GM10847 (cell line): ENCODE data around the gene MAPK13.

Experiments used
- POLR2A ChIP-seq: IDR thresholded peaks from 2 replicates; pipeline ENCODE4 v1.6.1; 2011; ENCODE audit not compliant: insufficient read length; ENCODE audit errors: extremely low read depth

MAPK13 gene

GRCh38 chr6:36129941-36130666, at the start of gene MAPK13:
MAPK13 (plus strand) TSS chr6:36130513; CDS start chr6:36130583, 70 bp downstream.
- no peak for TF ChIP-seq POLR2A

- no peak for TF ChIP-seq POLR2A
Measured at GRCh38 chr6:36082318-36082717, 48.0 kb upstream of the MAPK13 start.

- no peak for TF ChIP-seq POLR2A
Measured at GRCh38 chr6:36083446-36083845, 46.9 kb upstream of the MAPK13 start.

- TF ChIP-seq POLR2A, result no peak
Measured at GRCh38 chr6:36089048-36089447, 41.3 kb upstream of the MAPK13 start.

GRCh38 chr6:36094238-36094637, 36.1 kb upstream of the MAPK13 start:
- no peak for TF ChIP-seq POLR2A

GRCh38 chr6:36094753-36095496, 35.4 kb upstream of the MAPK13 start:
- TF ChIP-seq POLR2A, result no peak

- TF ChIP-seq POLR2A, result no peak
Measured at GRCh38 chr6:36095497-36096391, 34.6 kb upstream of the MAPK13 start.

- TF ChIP-seq POLR2A, result no peak
Measured at GRCh38 chr6:36098253-36098919, 31.9 kb upstream of the MAPK13 start.

GRCh38 chr6:36098920-36099647, 31.2 kb upstream of the MAPK13 start:
- TF ChIP-seq POLR2A, result no peak

- TF ChIP-seq POLR2A, result no peak
Measured at GRCh38 chr6:36099869-36100483, 30.3 kb upstream of the MAPK13 start.

- TF ChIP-seq POLR2A, result no peak
Measured at GRCh38 chr6:36101691-36102090, 28.6 kb upstream of the MAPK13 start.

- TF ChIP-seq POLR2A, result no peak
Measured at GRCh38 chr6:36102853-36103252, 27.5 kb upstream of the MAPK13 start.

GRCh38 chr6:36104836-36105235, 25.5 kb upstream of the MAPK13 start:
- TF ChIP-seq POLR2A, result no peak

GRCh38 chr6:36109092-36109491, 21.2 kb upstream of the MAPK13 start:
- no peak for TF ChIP-seq POLR2A
